NCI-H2196 (cell line): Measurements from ENCODE around the gene EFNA2.

Experiments
- DNase-seq: peaks from one replicate; lab custom pipeline; 2025; ENCODE audit not compliant: unreplicated experiment; lab: John Stamatoyannopoulos, UW

EFNA2 gene

GRCh38 chr19:1271528-1272422 lies 13.9 kb upstream of the EFNA2 start:
- DNase-seq, result no peak

- no peak for DNase-seq
Observed at GRCh38 chr19:1272423-1273262, 13.0 kb upstream of the EFNA2 start.

- DNase-seq, result no peak
Observed at GRCh38 chr19:1273263-1274041, 12.2 kb upstream of the EFNA2 start.

- DNase-seq, result no peak
Observed at GRCh38 chr19:1274081-1274851, 11.4 kb upstream of the EFNA2 start.

- DNase-seq, result no peak
Observed at GRCh38 chr19:1274852-1275259, 10.8 kb upstream of the EFNA2 start.

GRCh38 chr19:1275260-1275975 lies 10.3 kb upstream of the EFNA2 start, which contains the start of gene FAM174C:
Gene FAM174C, plus strand, starts transcription at chr19:1275530. Its CDS starts 20 bp downstream, at chr19:1275550.
- DNase-seq, result peak; percentile 99

GRCh38 chr19:1275976-1276627 lies 9.6 kb upstream of the EFNA2 start:
- DNase-seq, result no peak

GRCh38 chr19:1276628-1277022 lies 9.0 kb upstream of the EFNA2 start:
- DNase-seq, result peak; percentile 34

GRCh38 chr19:1277061-1277460 lies 8.6 kb upstream of the EFNA2 start:
- no peak for DNase-seq

GRCh38 chr19:1278074-1278473 lies 7.6 kb upstream of the EFNA2 start:
- DNase-seq, result no peak

GRCh38 chr19:1278713-1279660 lies 6.7 kb upstream of the EFNA2 start:
- no peak for DNase-seq

GRCh38 chr19:1279782-1280341 lies 5.8 kb upstream of the EFNA2 start:
- DNase-seq, result peak; percentile 82

GRCh38 chr19:1280636-1281568 lies 4.8 kb upstream of the EFNA2 start:
- no peak for DNase-seq

GRCh38 chr19:1281569-1282287 lies 3.9 kb upstream of the EFNA2 start:
- no peak for DNase-seq

- no peak for DNase-seq
Observed at GRCh38 chr19:1282588-1283206, 3.0 kb upstream of the EFNA2 start.
